WI38 (cell line): ENCODE data around the gene CREB3L1.

ENCODE experiments used
- H3K4me3 ChIP-seq: 2 replicates; pipeline ENCODE4 v1.5.1; 2011; ENCODE audit warnings: low read depth, mild to moderate bottlenecking, control low read depth, low read length
- TF ChIP-seq, protein P1 (sequence below): IDR thresholded peaks from 2 replicates; pipeline ENCODE4 v1.5.1; 2012; ENCODE audit warnings: low read depth, mild to moderate bottlenecking, control low read depth, low read length

CREB3L1 gene

DNA sequence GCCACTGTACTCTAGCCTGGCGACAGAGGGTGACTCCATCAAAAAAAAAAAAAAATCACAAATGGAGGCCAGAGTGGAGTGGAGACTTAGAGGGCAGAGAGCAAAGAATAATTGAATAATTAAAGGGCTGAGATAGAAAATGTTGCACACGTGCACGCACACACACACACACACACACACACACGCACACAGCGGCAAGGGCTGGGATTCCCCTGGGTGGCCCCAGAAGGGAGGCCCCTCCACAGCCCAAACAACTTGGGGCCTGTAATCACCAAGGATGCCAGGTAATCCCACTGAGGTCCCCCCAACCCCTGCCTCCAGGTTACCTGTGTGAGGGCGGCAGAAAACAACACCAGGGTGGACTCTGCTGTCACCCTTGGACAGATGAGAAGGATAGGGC, 57.8 kb downstream of the CREB3L1 start:
- no peak overlapping the region for H3K4me3 ChIP-seq
- TF ChIP-seq, protein P1, sequence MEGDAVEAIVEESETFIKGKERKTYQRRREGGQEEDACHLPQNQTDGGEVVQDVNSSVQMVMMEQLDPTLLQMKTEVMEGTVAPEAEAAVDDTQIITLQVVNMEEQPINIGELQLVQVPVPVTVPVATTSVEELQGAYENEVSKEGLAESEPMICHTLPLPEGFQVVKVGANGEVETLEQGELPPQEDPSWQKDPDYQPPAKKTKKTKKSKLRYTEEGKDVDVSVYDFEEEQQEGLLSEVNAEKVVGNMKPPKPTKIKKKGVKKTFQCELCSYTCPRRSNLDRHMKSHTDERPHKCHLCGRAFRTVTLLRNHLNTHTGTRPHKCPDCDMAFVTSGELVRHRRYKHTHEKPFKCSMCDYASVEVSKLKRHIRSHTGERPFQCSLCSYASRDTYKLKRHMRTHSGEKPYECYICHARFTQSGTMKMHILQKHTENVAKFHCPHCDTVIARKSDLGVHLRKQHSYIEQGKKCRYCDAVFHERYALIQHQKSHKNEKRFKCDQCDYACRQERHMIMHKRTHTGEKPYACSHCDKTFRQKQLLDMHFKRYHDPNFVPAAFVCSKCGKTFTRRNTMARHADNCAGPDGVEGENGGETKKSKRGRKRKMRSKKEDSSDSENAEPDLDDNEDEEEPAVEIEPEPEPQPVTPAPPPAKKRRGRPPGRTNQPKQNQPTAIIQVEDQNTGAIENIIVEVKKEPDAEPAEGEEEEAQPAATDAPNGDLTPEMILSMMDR, result no peak

DNA sequence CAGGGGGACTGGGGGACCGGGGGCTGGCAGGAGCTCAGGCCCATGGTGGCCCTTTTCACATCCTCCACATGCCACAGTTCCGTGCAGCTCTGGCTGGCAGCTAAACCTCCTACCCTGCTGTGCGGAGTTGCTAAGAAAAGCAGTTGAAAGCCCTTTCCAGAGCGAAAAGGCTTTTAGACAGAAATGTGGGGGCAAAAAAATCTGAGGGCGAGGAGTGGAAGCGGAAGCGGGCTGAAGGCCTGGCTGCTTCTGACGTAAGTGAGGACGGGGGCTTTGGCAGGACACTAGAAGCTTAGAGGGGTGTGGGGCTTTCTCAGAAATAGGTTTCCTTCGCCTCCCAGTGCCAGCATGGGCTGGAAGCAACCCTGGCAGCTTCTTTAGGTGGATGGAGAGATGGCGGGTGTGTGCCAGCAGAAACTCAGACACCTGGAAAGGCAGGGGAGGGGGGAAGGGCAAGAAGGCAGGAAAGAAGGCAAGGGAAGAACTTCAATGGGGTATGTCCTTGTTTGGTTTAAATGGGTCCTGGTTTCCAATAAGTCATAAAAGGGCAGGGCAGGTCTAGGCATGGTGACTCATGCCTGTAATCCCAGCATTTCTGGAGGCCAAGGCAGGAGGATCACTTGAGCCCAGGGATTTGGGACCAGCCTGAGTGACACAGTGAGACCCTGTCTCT, 58.6 kb downstream of the CREB3L1 start:
- TF ChIP-seq, protein P1, result no peak
- no peak overlapping the region for H3K4me3 ChIP-seq

DNA sequence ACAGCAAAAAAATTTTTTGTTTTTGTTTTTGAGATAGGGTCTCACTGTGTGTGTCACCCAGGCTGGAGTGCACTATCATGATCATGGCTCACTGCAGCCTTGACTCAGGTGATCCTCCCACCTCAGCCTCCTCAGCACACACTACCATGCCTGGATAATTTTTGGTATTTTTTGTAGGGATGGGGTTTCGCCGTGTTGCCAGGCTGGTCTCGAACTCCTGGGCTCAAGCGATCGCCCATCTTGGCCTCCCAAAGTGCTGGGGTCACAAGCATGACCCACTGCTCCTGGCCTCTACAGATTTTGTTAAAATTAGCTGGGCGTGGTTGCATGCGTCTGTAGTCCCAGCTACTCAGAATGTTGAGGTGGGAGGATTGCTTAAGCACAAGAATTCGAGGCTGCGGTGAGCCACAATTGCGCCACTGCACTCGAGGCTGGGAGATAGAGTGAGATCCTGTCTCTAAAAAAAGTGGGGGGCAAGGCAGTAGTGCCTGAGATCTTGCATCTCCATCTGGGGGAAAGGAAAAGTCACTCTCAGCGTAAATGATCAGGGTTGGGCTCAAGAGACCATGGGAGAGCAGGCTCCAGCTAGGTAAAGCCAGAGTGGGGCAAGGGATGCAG, 59.2 kb downstream of the CREB3L1 start:
- TF ChIP-seq, protein P1, result no peak
- H3K4me3 ChIP-seq, result no peak overlapping the region

DNA sequence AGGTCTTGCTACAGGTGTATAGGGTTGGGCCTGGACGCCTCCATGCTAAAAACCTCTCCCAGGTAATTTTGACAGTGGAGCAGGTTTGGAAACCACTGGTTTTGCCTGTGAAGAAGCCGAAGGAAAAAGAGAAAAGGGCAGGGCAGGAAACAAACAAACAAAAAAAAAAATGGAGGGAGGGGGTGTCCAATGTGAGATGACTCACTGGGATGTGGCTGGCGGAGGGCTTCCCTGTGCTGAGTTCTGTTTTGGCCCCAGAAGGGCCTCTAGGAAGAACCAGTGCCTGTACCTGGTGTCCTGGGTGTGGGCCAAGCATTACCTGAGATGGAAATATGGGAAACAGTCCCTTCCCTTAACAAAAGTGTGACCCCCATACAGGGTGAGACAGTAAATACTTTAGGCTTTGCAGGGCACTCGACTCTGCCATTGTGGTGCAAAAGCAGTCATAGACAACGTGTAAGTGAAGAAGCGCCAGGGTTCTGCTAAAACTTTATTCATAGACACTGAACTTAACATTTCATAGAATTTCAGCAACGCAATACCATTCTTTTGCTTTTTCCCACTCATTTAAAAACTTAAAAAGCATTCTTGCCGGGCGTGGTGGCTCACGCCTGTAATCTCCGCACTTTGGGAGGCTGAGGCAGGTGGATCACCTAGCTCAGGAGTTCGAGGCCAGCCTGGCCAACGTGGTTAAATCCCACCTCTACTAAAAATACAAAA, 60.3 kb downstream of the CREB3L1 start:
- no peak overlapping the region for H3K4me3 ChIP-seq
- TF ChIP-seq, protein P1, result no peak

DNA sequence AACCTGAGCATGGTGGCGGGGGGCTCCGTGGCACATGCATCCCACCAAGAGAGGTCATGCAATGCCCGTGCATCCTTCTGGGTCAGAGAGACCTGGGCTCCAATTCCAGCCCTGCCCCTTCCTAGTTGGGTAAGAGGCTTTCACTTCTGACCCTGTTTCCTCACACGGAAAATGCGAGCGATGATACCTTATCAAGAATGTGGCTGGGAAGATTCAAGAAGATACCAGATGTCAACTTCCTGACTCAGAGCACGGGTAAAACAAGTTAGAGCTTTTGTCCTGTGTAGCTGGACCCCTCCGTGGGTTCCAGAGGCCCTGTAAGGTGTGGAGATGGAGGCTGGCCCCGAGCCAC, 61.1 kb downstream of the CREB3L1 start:
- TF ChIP-seq, protein P1, result no peak
- H3K4me3 ChIP-seq, result no peak overlapping the region

DNA sequence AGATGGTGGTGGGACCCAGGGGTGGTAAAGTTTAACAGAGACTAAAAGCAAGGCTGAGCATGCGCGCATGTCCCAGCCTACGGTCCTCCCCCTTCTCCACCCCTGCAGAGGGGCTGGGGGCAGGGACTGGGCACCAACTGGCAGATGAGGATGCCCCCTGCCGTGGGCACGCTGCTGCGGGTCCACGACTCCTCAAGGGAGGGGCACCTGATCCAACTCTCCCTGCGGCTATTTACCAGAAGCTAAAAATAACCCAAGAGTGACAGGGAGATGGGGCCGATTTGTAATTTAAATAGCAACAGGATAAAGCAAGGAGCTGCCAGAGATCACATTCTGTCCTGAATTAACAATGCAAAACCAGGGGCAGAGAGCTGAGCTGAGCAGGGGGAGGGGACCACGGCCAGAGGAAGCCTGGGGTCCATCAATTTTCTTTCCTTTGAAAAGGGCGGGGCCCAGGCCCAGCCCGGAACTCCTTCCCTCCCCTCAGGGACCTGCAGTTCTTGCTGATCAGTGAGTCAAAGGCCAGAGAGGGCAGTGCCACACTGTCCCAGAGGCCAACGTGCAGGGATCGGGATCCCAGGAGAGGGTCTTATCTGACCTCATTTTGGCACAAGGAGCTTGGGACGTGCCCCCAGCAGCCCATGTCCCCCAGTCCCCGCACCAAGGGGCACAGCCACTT, 61.7 kb downstream of the CREB3L1 start:
- no peak overlapping the region for H3K4me3 ChIP-seq
- TF ChIP-seq, protein P1, result no peak
